ENCODE results near the gene TADA2B.

- TF ChIP-seq EZH2 (IDR thresholded peaks at IDR 0.05; ENCODE audit: insufficient read depth, poor library complexity, severe bottlenecking) = no peak
- no peak for TF ChIP-seq EZH2phosphoT487 (IDR thresholded peaks at IDR 0.05; ENCODE audit: insufficient read depth, low read depth)
Measured at GRCh38 chr4:7092026-7092425, 48.9 kb downstream of the TADA2B start.
